ENCODE measurements around the gene ATP1A4.

DNA sequence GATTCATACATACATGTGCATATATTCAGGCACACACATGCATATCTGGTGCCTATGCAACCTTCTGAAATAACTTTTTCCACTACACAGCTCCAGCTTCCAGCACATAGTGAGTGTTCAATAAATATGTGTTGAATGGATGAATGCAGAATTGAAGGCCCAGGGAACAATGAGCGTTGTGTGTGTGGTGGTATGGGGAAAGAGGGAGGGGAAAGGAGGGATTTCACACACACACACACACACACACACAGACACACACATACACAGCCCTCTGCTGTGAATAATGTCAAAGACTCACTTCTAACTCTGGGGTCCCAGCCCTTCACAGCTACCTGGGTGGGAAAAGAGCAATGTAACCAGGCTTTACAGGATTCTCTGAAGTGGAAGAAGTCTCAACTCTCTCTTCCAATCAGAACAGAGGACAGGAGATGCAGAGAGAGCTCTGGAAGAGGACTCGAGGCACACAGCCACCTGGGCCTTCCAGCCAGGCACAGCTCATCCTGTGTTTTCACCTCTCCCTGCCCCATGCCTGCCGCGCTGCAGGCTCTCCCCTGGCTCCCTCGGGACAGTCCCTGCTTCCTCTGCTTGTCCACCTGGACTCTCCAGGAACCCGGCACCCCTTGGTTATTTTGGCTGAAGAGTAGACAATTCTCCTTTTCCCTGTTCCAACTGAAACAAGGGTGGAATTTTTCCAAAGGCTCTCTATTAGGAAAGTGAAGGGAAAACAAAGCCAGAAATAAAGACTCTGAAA, 47.6 kb upstream of the ATP1A4 start:
- TF ChIP-seq, protein P1, sequence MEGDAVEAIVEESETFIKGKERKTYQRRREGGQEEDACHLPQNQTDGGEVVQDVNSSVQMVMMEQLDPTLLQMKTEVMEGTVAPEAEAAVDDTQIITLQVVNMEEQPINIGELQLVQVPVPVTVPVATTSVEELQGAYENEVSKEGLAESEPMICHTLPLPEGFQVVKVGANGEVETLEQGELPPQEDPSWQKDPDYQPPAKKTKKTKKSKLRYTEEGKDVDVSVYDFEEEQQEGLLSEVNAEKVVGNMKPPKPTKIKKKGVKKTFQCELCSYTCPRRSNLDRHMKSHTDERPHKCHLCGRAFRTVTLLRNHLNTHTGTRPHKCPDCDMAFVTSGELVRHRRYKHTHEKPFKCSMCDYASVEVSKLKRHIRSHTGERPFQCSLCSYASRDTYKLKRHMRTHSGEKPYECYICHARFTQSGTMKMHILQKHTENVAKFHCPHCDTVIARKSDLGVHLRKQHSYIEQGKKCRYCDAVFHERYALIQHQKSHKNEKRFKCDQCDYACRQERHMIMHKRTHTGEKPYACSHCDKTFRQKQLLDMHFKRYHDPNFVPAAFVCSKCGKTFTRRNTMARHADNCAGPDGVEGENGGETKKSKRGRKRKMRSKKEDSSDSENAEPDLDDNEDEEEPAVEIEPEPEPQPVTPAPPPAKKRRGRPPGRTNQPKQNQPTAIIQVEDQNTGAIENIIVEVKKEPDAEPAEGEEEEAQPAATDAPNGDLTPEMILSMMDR (IDR thresholded peaks at IDR 0.05; ENCODE audit: insufficient read depth, low read depth, low read length) = no peak
- TF ChIP-seq EZH2 (IDR thresholded peaks at IDR 0.05; ENCODE audit: insufficient read depth, low read length) = no peak
